DMS 273 (cell line): ENCODE results near the gene MRGPRD.
"Not testable (repeated sequence)": the region's sequence is repeated elsewhere in the genome, so short reads cannot be mapped to it uniquely, and the experiment has no call there.

ENCODE experiments used
- DNase-seq: peaks from one replicate; lab custom pipeline; 2025; ENCODE audit not compliant: unreplicated experiment; lab: John Stamatoyannopoulos, UW

MRGPRD gene

GRCh38 chr11:68994161-68994893 is 13.5 kb upstream of the MRGPRD start:
- no peak for DNase-seq

DNA sequence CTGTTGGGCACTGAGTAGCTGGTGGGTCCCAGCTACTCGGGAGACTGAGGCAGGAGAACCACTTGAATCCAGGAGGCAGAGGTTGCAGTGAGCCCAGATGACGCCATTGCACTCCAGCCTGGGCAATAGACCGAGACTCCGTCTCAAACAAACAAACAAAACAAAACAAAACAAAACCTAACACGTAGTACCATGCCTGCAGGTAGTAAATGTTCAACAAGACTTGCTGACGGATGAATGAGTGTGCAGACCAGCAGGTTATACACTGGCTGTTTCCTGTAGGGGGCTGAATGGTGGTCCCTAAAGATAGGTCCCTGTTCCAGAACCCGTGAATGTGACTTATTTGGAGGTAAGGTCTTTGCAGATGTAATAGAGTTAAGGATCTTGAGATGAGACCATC is 12.8 kb upstream of the MRGPRD start:
- DNase-seq = no peak

DNA sequence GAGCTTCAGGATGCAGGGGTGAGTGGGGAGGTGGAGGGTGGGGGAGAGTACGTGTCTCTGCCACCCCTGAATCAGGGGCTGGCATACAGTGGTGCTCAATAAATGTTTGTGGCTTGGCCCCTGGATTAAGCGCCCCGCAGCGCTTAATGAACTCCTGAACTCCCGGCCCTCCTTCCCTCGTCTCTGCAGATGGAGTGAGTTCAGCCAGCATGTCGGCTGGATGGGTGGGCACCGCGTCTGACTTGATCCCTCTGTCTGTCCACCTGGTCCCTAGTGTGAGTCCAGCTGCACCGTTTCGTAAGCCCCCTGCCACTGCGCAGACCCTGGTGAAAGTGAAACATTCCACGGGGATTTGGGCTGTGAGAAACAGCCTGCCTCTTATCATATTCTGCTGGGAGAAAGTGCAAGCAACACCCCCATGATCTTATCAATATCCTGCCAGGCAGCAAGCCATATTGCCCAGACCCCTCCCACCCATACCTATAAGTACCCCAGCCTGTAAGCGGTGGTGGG is 12.0 kb upstream of the MRGPRD start:
- DNase-seq = no peak

DNA sequence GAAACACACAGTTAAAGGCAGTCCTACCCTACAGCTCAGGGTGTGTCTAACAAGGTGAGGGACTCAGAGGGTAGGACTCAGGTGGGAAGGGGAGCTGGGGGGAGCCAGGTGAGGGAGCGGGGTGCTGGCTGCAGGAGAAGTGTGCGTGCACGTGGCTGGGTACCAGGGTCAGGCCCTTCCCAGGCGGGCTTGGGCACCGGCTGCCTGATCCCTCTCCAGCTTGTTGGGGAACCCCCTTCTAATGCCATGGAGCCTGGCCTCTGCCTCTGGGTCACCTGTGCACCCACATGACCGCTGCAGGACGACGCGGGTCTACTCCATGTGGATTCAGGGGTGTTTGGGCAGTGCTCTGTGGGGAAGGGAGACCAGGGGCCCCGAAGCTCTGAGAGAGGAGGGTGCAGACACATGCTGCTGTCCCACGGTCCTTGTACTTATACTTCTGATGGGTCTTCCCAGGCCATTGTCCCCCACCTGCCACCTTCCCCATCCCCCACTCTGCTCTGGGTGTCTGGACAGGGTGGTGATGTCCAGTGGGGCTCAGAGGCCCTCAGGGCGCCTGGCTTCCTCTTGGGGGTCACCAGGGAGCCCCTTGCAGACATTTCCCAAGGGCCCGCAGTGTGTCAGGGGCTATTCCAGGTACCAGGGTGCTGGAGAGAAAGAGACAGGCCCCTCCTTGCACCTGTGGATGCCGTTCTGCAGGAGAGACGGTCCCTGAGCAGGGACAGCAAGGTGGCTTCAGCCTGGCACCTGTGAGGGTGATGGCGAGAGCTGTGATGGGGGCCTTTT is 10.4 kb upstream of the MRGPRD start:
- no peak for DNase-seq

GRCh38 chr11:68989936-68990606 is 9.3 kb upstream of the MRGPRD start:
- no peak for DNase-seq

DNA sequence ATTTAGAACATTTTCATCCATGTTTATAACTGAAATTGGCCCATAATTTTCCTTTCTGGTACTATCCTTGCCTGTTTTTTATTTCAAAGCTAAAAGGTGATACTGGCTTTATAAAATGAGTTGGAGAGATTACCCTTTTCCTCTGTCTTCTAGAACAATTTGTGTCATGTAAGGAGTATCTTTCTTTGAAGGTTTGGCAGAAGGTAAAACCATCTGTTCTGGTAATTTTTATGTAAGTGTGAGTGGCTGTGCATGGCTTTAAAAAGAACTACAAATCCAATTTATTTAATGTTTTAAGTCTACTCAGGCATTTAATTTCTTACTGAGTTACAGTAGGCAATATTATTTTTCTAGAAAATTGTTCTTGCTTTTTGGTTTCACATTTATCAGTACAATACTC is 7.7 kb upstream of the MRGPRD start:
- DNase-seq = peak; percentile 60

GRCh38 chr11:68987211-68987610 is 6.4 kb upstream of the MRGPRD start:
- DNase-seq = no peak

- no peak for DNase-seq
Measured at GRCh38 chr11:68983801-68984200, 3.0 kb upstream of the MRGPRD start.

- DNase-seq = no peak
Measured at GRCh38 chr11:68982134-68982533, 1.3 kb upstream of the MRGPRD start.

DNA sequence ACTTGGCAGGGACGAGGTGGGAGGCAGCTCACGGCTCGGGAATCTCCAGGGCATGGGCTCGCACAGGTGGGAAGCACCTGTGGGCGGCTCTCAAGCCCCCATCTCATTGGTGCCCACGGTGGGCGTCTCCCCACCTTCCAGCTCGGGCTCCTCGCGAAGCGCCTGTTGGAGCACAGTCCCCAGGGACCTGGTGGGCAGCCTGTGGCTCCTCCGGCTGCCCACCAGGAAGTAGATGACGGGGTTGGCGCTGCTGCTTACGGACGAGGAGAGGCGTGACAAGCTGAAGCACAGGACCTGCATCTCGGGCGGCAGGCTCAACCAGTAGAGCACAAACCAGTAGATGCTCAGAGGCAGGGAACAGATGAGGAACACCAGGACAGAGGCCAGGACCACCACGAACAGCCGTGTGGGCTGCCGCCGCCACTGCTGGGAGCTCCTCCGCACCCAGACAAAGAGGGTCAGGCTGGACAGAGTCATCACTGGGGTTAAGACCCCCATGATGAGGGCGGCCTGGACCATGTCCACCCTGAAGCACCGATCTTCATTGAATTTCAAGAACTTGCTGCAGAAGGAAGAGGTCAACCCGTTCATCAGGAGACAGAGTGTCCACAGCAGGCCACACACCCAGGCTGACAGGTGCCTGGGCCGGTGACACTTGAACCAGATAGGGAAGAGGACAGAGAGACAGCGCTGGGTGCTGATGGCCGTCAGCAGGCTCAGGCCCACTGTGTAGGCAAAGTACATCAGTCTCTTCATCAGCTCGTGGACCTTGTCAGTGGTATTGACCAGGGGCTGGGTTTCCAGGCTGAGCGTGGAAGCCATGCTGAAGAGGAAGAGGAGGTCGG is 633 bp downstream of the MRGPRD start:
- no peak for DNase-seq

DNA sequence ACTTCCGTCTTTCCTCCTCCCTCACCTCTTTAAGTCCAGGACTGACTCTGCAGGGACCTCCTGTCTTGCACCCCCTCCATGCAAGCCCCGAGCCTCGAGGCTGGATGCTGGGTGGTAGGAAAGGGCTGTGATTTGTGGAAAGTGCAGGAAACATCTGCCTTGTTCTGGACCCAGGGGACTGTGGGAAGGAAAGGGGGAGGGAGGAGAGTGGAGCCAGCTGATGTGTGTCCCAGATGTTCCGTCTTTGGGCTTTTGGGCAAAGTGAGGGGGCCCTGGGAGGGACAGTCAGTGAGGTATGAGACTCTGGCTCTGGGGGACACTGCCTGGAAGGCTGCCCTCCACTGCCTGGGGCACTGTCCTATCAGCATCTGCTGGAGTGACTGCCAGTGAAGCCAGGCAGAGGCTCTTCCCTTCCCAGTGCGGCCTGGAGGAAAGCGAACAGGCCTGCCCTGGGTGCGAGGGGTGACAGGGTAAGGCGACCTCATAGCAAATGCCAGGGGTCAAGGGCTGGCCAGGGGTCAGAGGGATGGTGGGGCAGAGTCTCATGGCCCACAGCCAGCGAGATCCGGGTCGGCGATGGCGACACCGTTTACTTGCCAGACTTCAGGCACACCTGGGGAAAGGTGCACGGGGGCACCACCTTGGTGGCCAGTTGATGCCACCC is 1.7 kb downstream of the MRGPRD start:
- no peak for DNase-seq

GRCh38 chr11:68978626-68978930 is 2.2 kb downstream of the MRGPRD start:
- no peak for DNase-seq

- DNase-seq = no peak
Measured at GRCh38 chr11:68977781-68978625, 2.8 kb downstream of the MRGPRD start.

DNA sequence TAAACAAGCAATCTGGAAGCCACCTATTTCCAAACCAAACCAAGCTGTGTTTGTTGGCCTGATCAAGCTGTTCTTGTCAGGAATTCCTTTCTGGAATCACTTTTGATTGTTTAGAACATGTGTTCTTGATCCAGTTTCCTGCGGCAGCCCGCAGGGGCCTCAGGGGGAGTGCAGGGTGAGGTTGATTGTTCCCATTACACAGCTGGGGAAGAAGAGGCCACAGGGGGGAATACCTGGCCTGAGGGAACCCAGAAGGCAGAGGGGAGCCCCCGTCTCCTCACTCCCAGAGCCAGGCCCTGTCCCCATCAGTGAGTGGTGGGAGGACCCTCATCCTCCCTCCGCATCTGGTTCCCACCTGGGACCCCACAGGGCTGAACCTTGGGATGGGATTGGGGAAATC is 4.2 kb downstream of the MRGPRD start:
- DNase-seq = no peak

- DNase-seq = no peak
Measured at GRCh38 chr11:68976095-68976494, 4.7 kb downstream of the MRGPRD start.

- peak; percentile 39 for DNase-seq
Measured at GRCh38 chr11:68974421-68975194, 6.2 kb downstream of the MRGPRD start.

DNA sequence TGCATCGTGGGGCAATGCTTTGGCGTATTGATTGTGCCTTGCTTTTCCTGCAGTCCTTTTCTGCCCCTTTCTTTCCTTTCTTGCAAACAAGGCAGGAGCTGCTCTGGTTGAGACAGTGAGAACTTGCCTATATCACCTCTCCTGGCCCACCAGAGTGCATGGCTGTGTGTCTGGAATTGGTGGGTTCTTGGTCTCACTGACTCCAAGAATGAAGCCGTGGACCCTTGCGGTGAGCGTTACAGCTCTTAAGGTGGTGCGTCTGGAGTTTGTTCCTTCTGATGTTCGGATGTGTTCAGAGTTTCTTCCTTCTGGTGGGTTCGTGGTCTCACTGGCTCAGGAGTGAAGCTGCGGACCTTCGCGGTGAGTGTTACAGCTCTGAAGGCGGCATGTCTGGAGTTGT is 7.1 kb downstream of the MRGPRD start:
- DNase-seq = not testable (repeated sequence)

DNA sequence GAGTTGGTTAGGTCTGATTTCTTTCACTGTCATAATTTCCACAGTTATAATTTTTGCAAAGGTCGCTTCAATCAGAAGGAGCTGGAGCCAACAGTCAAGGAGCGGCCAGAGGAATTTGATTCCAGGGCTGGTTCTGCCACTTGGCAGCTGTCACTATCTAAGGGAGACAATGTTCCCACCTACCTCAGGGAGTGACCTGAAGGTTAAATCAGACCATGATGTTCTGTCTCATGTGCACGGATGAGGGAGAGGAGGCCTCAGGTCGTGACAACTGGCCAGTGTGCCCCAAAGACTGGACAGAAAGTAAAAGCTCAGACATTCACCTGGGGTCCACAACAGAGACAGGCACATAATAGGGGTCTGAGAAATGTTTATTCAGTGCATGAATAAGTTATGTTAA is 7.6 kb downstream of the MRGPRD start:
- no peak for DNase-seq
